Activated effector memory CD4-positive, alpha-beta T cell treated with Interleukin-2 at 50 U/mL for 16 hours (primary cell): ENCODE measurements around the gene DMAP1.

Experiments used
- DNase-seq: peaks from one replicate; pipeline ENCODE4 v3.0.0-alpha.2; 2020

DMAP1 gene

GRCh38 chr1:44256762-44257554, 43.7 kb downstream of the DMAP1 start:
- DNase-seq, result no peak

- DNase-seq, result no peak
These were observed 45.8 kb downstream of the DMAP1 start for GRCh38 chr1:44259090-44259489.

GRCh38 chr1:44260792-44261170, 47.5 kb downstream of the DMAP1 start:
- no peak for DNase-seq

- DNase-seq, result no peak
These were observed 48.0 kb downstream of the DMAP1 start for GRCh38 chr1:44261171-44261817.

- DNase-seq, result no peak
These were observed 48.7 kb downstream of the DMAP1 start for GRCh38 chr1:44261962-44262361.

GRCh38 chr1:44262414-44262813, 49.1 kb downstream of the DMAP1 start:
- DNase-seq, result no peak

- DNase-seq, result no peak
These were observed 49.7 kb downstream of the DMAP1 start for GRCh38 chr1:44262816-44263567.

- DNase-seq, result no peak
These were observed 50.5 kb downstream of the DMAP1 start for GRCh38 chr1:44263568-44264450.

GRCh38 chr1:44264451-44264771, 51.1 kb downstream of the DMAP1 start:
- no peak for DNase-seq

- DNase-seq, result no peak
These were observed 52.5 kb downstream of the DMAP1 start for GRCh38 chr1:44265656-44266358.

GRCh38 chr1:44266400-44267344, 53.4 kb downstream of the DMAP1 start:
- DNase-seq, result no peak

GRCh38 chr1:44267438-44267837, 54.2 kb downstream of the DMAP1 start:
- DNase-seq, result no peak

- DNase-seq, result no peak
These were observed 54.8 kb downstream of the DMAP1 start for GRCh38 chr1:44268054-44268453.
